Right lobe of liver (tissue), 4 donors: ENCODE data around the gene SACM1L.

ENCODE experiments used
- POLR2A ChIP-seq: fragments of 450-650 bp; IDR thresholded peaks from one replicate; pipeline ENCODE4 v1.6.1; 2017; ENCODE audit warnings: antibody characterized with exemption, mild to moderate bottlenecking
- TF ChIP-seq, protein P1 (sequence below), 4 donors: fragments of 200-600 bp in 3 of 4; fragments of 450-650 bp in 1 of 4; IDR thresholded peaks; one replicate each; pipeline versions ENCODE4 v1.5.1 to v1.8.0; 2016 to 2022; ENCODE audit warnings: antibody characterized with exemption in 4 of 4, mild to moderate bottlenecking in 2 of 4
- donor health status: DM: no; HTN: no; CAD: no.
- donor health status: DM: no; HTN: no; CAD: no.
- donor health status: DM: no; HTN: yes; CAD: no.

DNA sequence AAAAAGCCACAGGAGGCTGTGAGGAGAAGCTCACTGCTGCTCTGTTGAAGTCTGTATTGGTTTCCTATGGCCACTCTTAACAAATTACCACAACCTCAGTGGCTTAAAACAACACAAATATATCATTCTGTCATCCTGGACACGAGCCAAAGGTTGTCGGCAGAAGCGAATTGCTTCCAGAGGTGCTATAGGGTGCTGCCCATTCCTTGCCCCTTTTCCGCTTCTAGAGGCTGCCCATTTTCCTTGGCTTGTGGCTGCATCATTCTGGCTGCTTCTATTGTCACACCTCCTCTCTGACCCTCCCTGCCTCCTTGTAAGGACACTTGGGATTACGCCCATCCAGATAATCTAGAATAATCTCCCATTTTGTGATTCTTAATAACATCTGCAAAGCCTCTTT, 6.4 kb upstream of the SACM1L start:
- TF ChIP-seq, protein P1, sequence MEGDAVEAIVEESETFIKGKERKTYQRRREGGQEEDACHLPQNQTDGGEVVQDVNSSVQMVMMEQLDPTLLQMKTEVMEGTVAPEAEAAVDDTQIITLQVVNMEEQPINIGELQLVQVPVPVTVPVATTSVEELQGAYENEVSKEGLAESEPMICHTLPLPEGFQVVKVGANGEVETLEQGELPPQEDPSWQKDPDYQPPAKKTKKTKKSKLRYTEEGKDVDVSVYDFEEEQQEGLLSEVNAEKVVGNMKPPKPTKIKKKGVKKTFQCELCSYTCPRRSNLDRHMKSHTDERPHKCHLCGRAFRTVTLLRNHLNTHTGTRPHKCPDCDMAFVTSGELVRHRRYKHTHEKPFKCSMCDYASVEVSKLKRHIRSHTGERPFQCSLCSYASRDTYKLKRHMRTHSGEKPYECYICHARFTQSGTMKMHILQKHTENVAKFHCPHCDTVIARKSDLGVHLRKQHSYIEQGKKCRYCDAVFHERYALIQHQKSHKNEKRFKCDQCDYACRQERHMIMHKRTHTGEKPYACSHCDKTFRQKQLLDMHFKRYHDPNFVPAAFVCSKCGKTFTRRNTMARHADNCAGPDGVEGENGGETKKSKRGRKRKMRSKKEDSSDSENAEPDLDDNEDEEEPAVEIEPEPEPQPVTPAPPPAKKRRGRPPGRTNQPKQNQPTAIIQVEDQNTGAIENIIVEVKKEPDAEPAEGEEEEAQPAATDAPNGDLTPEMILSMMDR (IDR thresholded peaks at IDR 0.05), result no peak
- no peak for TF ChIP-seq POLR2A
